Fibroblast of lung (primary cell): ENCODE results near the gene SLC16A9. TPM values are rescaled to one million over a fixed set of nuclear protein-coding genes. Genes with fewer than 3 reads are reported as not detected.
"Not testable (repeated sequence)": the region's sequence is repeated elsewhere in the genome, so short reads cannot be mapped to it uniquely, and the experiment has no call there.

Source experiments
- DNase-seq, 2 donors: peaks; one replicate each; pipeline versions ENCODE4 v3.0.0 to v3.0.0-alpha.2; 2010; ENCODE audit warnings: low read depth in 2 of 2
- H2AFZ ChIP-seq: 2 replicates; pipeline ENCODE4 v1.5.1; 2012; ENCODE audit warnings: low read length, control low read depth, inconsistent platforms
- H3K27ac ChIP-seq: 2 replicates; pipeline ENCODE4 v1.5.1; 2011; ENCODE audit warnings: low read length, control low read depth; ENCODE audit not compliant: insufficient read depth
- H3K27me3 ChIP-seq: 2 replicates; pipeline ENCODE4 v1.5.1; 2011; ENCODE audit warnings: mild to moderate bottlenecking, low read length; ENCODE audit not compliant: control insufficient read depth, insufficient read depth
- H3K36me3 ChIP-seq: 2 replicates; pipeline ENCODE4 v1.5.1; 2011; ENCODE audit warnings: low read length; ENCODE audit not compliant: control insufficient read depth, insufficient read depth
- H3K4me1 ChIP-seq: 2 replicates; pipeline ENCODE4 v1.5.1; 2011; ENCODE audit warnings: low read length; ENCODE audit not compliant: control insufficient read depth, insufficient read depth; ENCODE audit errors: extremely low read depth
- H3K4me2 ChIP-seq: 2 replicates; pipeline ENCODE4 v1.5.1; 2011; ENCODE audit warnings: low read length, control low read depth; ENCODE audit not compliant: insufficient read depth; ENCODE audit errors: extremely low read depth
- H3K4me3 ChIP-seq, 4 experiments: fragments of 200-600 bp in 1 of 4; sonication (generic) in 1 of 4; replicated peaks in 1 of 4; 2 replicates each; pipeline ENCODE4 v1.5.1; 2011 to 2016; ENCODE audit warnings: low read length in 4 of 4, low read depth in 3 of 4, mild to moderate bottlenecking in 3 of 4, control low read depth in 2 of 4, inconsistent platforms in 1 of 4, mixed read lengths in 1 of 4; ENCODE audit not compliant: insufficient read depth in 1 of 4; ENCODE audit errors: control extremely low read depth in 1 of 4
- H3K79me2 ChIP-seq: 2 replicates; pipeline ENCODE4 v1.5.1; 2012; ENCODE audit warnings: mild to moderate bottlenecking, low read length, inconsistent platforms; ENCODE audit not compliant: control insufficient read depth, insufficient read depth
- H3K9ac ChIP-seq: 2 replicates; pipeline ENCODE4 v1.5.1; 2011; ENCODE audit warnings: mild to moderate bottlenecking, low read length, control low read depth; ENCODE audit not compliant: insufficient read depth
- H3K9me3 ChIP-seq: 2 replicates; pipeline ENCODE4 v1.5.1; 2012; ENCODE audit warnings: low read depth, low read length; ENCODE audit not compliant: control insufficient read depth, insufficient read depth
- H4K20me1 ChIP-seq: 2 replicates; pipeline ENCODE4 v1.5.1; 2011; ENCODE audit warnings: low read length; ENCODE audit not compliant: control insufficient read depth, insufficient read depth; ENCODE audit errors: extremely low read depth
- CTCF ChIP-seq, 2 donors: IDR thresholded peaks in 1 of 2; conservative IDR thresholded peaks in 1 of 2; 1 replicate in 1 of 2; 2 replicates in 1 of 2; pipeline ENCODE4 v1.5.1; 2011 to 2012; ENCODE audit warnings: low read length in 2 of 2, control low read depth in 1 of 2, inconsistent platforms in 1 of 2, low read depth in 1 of 2, mild to moderate bottlenecking in 1 of 2
- EZH2 ChIP-seq: IDR thresholded peaks from 2 replicates; pipeline ENCODE4 v1.5.1; 2012; ENCODE audit warnings: low read length, control low read depth, mild to moderate bottlenecking; ENCODE audit errors: missing control alignments
- polyA plus RNA-seq, 2 donors: library from polyadenylated mRNA; depleted of rRNA in 1 of 2; stranded (reverse) in 1 of 2; unstranded in 1 of 2; fragments of >200 nt; gene quantifications; 2 replicates each; pipeline ENCODE4 v1.2.1, GENCODE V29; 2011 to 2012; ENCODE audit warnings: missing spikeins in 1 of 2
- total RNA-seq: library from RNA; depleted of rRNA; stranded (reverse); fragments of >200 nt; gene quantifications from 2 replicates; pipeline ENCODE4 v1.2.1, GENCODE V29; 2014

SLC16A9 gene
- total and polyA plus RNA-seq, 2 donors (not counting 1 experiment from before 2014, with no cell fraction given) = 0.08 to 0.66 TPM

GRCh38 chr10:59649606-59650346 lies 59.9 kb downstream of the SLC16A9 start:
- H3K27ac ChIP-seq = no peak overlapping the region
- H3K79me2 ChIP-seq = no peaks in the 10 kb centered on the region
- DNase-seq = no peak
- no peak overlapping the region for H3K9ac ChIP-seq
- H3K27me3 ChIP-seq = no peaks in the 10 kb centered on the region
- H2AFZ ChIP-seq = no peak overlapping the region
- no peaks in the 10 kb centered on the region for H3K4me1 ChIP-seq
- no peaks in the 10 kb centered on the region for H3K36me3 ChIP-seq
- H3K4me3 ChIP-seq = no peak overlapping the region
- H3K4me2 ChIP-seq = no peak overlapping the region
- TF ChIP-seq EZH2 = no peak
- TF ChIP-seq CTCF (conservative IDR thresholded peaks at IDR 0.05 in 1 of 2, IDR thresholded peaks at IDR 0.05 in 1 of 2; ENCODE audit: low read depth in 1 of 2, low read length in 2 of 2) = no peak
- no peaks in the 10 kb centered on the region for H4K20me1 ChIP-seq
- H3K9me3 ChIP-seq = no peaks in the 10 kb centered on the region

GRCh38 chr10:59648711-59649201 lies 60.9 kb downstream of the SLC16A9 start:
- H3K4me3 ChIP-seq = no peak overlapping the region
- H3K9ac ChIP-seq = no peak overlapping the region
- H3K4me1 ChIP-seq = no peaks in the 10 kb centered on the region
- H3K79me2 ChIP-seq = no peaks in the 10 kb centered on the region
- H3K4me2 ChIP-seq = no peak overlapping the region
- H3K36me3 ChIP-seq = no peaks in the 10 kb centered on the region
- no peak overlapping the region for H2AFZ ChIP-seq
- DNase-seq = peak in 1 of 2 donors; percentile 73
- no peaks in the 10 kb centered on the region for H4K20me1 ChIP-seq
- H3K27me3 ChIP-seq = no peaks in the 10 kb centered on the region
- H3K9me3 ChIP-seq = no peaks in the 10 kb centered on the region
- no peak overlapping the region for H3K27ac ChIP-seq
- TF ChIP-seq CTCF (conservative IDR thresholded peaks at IDR 0.05 in 1 of 2, IDR thresholded peaks at IDR 0.05 in 1 of 2; ENCODE audit: low read depth in 1 of 2, low read length in 2 of 2) (no peak), EZH2 (no peak)

- Histone ChIP-seq H3K9ac (no peak overlapping the region), H3K79me2 (no peaks in the 10 kb centered on the region)
Measured at GRCh38 chr10:59644841-59645240, 64.8 kb downstream of the SLC16A9 start.

GRCh38 chr10:59641688-59642087 lies 68.0 kb downstream of the SLC16A9 start:
- H4K20me1 ChIP-seq, H3K4me2 ChIP-seq, DNase-seq, H3K4me1 ChIP-seq, H2AFZ ChIP-seq, H3K4me3 ChIP-seq, H3K79me2 ChIP-seq, H3K9me3 ChIP-seq, H3K27ac ChIP-seq, H3K9ac ChIP-seq, H3K36me3 ChIP-seq, H3K27me3 ChIP-seq: not testable (repeated sequence)

More at GRCh38 chr10:59644841-59645240, 64.8 kb downstream of the SLC16A9 start:
- Histone ChIP-seq H3K4me1 (no peaks in the 10 kb centered on the region), H3K4me2 (no peak overlapping the region), H4K20me1 (no peaks in the 10 kb centered on the region), H3K4me3 (no peak overlapping the region), H3K9me3 (no peaks in the 10 kb centered on the region), H2AFZ (no peak overlapping the region), H3K27me3 (no peaks in the 10 kb centered on the region), H3K27ac (no peak overlapping the region), H3K36me3 (no peaks in the 10 kb centered on the region)
- TF ChIP-seq EZH2 (no peak), CTCF (conservative IDR thresholded peaks at IDR 0.05 in 1 of 2, IDR thresholded peaks at IDR 0.05 in 1 of 2; ENCODE audit: low read depth in 1 of 2, low read length in 2 of 2) (no peak)
- DNase-seq = no peak
